ENCODE data around the gene NQO2. TPM values are rescaled to one million over a fixed set of nuclear protein-coding genes. Genes with fewer than 3 reads are reported as not detected.
"Not testable (repeated sequence)": the region's sequence is repeated elsewhere in the genome, so short reads cannot be mapped to it uniquely, and the experiment has no call there.

Gene NQO2
- total RNA-seq, 1 experiment from 2014 or later, result 119 TPM

GRCh38 chr6:2970034-2970685, 29.5 kb upstream of the NQO2 start:
- DNase-seq (ENCODE audit: low spot score), result no peak

- peak; percentile 33 for DNase-seq (ENCODE audit: low spot score)
Observed at GRCh38 chr6:2970753-2971419, 28.8 kb upstream of the NQO2 start.

- DNase-seq (ENCODE audit: low spot score), result no peak
Observed at GRCh38 chr6:2971420-2972218, 28.1 kb upstream of the NQO2 start, which contains the start of gene SERPINB6. Gene SERPINB6 (minus strand): TSS chr6:2971567. CDS start chr6:2959332, 12,235 bp downstream.

GRCh38 chr6:2972219-2972487, 27.5 kb upstream of the NQO2 start:
- DNase-seq (ENCODE audit: low spot score), result not testable (repeated sequence)

GRCh38 chr6:2972685-2973084, 27.0 kb upstream of the NQO2 start:
- not testable (repeated sequence) for DNase-seq (ENCODE audit: low spot score)

- DNase-seq (ENCODE audit: low spot score), result not testable (repeated sequence)
Observed at GRCh38 chr6:2973180-2973579, 26.5 kb upstream of the NQO2 start.

- DNase-seq (ENCODE audit: low spot score), result no peak
Observed at GRCh38 chr6:2973676-2974075, 26.0 kb upstream of the NQO2 start.

GRCh38 chr6:2976060-2976459, 23.6 kb upstream of the NQO2 start:
- no peak for DNase-seq (ENCODE audit: low spot score)

- no peak for DNase-seq (ENCODE audit: low spot score)
Observed at GRCh38 chr6:2976571-2977085, 23.1 kb upstream of the NQO2 start.

- DNase-seq (ENCODE audit: low spot score), result no peak
Observed at GRCh38 chr6:2977290-2977689, 22.4 kb upstream of the NQO2 start.

- DNase-seq (ENCODE audit: low spot score), result no peak
Observed at GRCh38 chr6:2977799-2978590, 21.7 kb upstream of the NQO2 start.

- no peak for DNase-seq (ENCODE audit: low spot score)
Observed at GRCh38 chr6:2978923-2979322, 20.8 kb upstream of the NQO2 start.

GRCh38 chr6:2979819-2980464, 19.8 kb upstream of the NQO2 start:
- DNase-seq (ENCODE audit: low spot score), result no peak

GRCh38 chr6:2980465-2980855, 19.2 kb upstream of the NQO2 start:
- DNase-seq (ENCODE audit: low spot score), result no peak

GRCh38 chr6:2982426-2983117, 17.1 kb upstream of the NQO2 start:
- DNase-seq (ENCODE audit: low spot score), result no peak

- no peak for DNase-seq (ENCODE audit: low spot score)
Observed at GRCh38 chr6:2984738-2985406, 14.8 kb upstream of the NQO2 start.

- no peak for DNase-seq (ENCODE audit: low spot score)
Observed at GRCh38 chr6:2986722-2987221, 12.9 kb upstream of the NQO2 start.

GRCh38 chr6:2988094-2988425, 11.6 kb upstream of the NQO2 start:
- no peak for DNase-seq (ENCODE audit: low spot score)

GRCh38 chr6:2988426-2989331, 11.0 kb upstream of the NQO2 start:
- DNase-seq (ENCODE audit: low spot score), result peak; percentile 97
